ENCODE measurements around the gene PLET1. TPM values are rescaled to one million over a fixed set of nuclear protein-coding genes. Genes with fewer than 3 reads are reported as not detected.
A peak's percentile ranks its signal among the peaks of the same experiment; 100 is the strongest.

Gene PLET1
- total RNA-seq (not detected), polyA plus RNA-seq (not detected)

GRCh38 chr11:112260490-112260889, at the start of gene PLET1:
Gene PLET1, minus strand, starts transcription at chr11:112260860. Its CDS starts 271 bp downstream, at chr11:112260589.
- no peak within 1 kb of the TSS for H3K27ac Mint-ChIP-seq
- no peak within 1 kb of the TSS for H3K4me3 Mint-ChIP-seq
- Histone ChIP-seq H3K9me3 (ENCODE audit: low read length) (no peaks in the 10 kb centered on the region), H3K27me3 (ENCODE audit: insufficient read depth, low read length, poor library complexity, severe bottlenecking) (no peaks in the 10 kb centered on the region), H3K27ac (ENCODE audit: low read depth, low read length) (no peak within 1 kb of the TSS), H3K36me3 (ENCODE audit: insufficient read depth, low read length) (no peaks in the 10 kb centered on the region), H3K4me3 (ENCODE audit: low read length) (no peak within 1 kb of the TSS), H3K4me1 (ENCODE audit: insufficient read depth, low read length) (no peaks in the 10 kb centered on the region)
- ChIA-PET CTCF (interaction anchor here (2.6 kb wide), 1 partner anchor 20 kb away, joined by 7 read pairs; no protein-coding TSS in a partner anchor), POLR2A (no interaction called here)
- H3K27me3 Mint-ChIP-seq = no peaks in the 10 kb centered on the region
- no peaks in the 10 kb centered on the region for H3K9me3 Mint-ChIP-seq
- peaks cover 0 to 3% (median 2%) of the 10 kb centered on the region in 3 donors for H3K36me3 Mint-ChIP-seq
- DNase-seq = no peak
- no peaks in the 10 kb centered on the region for H3K4me1 Mint-ChIP-seq

- POLR2A ChIA-PET = no interaction called here
- H3K4me1 ChIP-seq (ENCODE audit: insufficient read depth, low read length) = no peaks in the 10 kb centered on the region
- CTCF ChIA-PET = no interaction called here
- no peak for DNase-seq
- Mint-ChIP-seq H3K27me3 (peaks cover 0 to 3% of the 10 kb centered on the region in 2 donors), H3K36me3 (peaks cover 0 to 11% (median 0%) of the 10 kb centered on the region in 3 donors), H3K27ac (no peak overlapping the region), H3K4me3 (no peak overlapping the region), H3K4me1 (no peaks in the 10 kb centered on the region), H3K9me3 (peaks cover 0 to 5% (median 0%) of the 10 kb centered on the region in 5 donors)
- H3K27me3 ChIP-seq (ENCODE audit: insufficient read depth, low read length, poor library complexity, severe bottlenecking) = no peaks in the 10 kb centered on the region
- no peaks in the 10 kb centered on the region for H3K36me3 ChIP-seq (ENCODE audit: insufficient read depth, low read length)
- H3K27ac ChIP-seq (ENCODE audit: low read depth, low read length) = no peak overlapping the region
- no peak overlapping the region for H3K4me3 ChIP-seq (ENCODE audit: low read length)
- H3K9me3 ChIP-seq (ENCODE audit: low read length) = no peaks in the 10 kb centered on the region
These were observed 49.8 kb upstream of the PLET1 start for GRCh38 chr11:112310419-112310818.

- Mint-ChIP-seq H3K9me3 (peaks cover 0 to 5% (median 0%) of the 10 kb centered on the region in 5 donors), H3K4me3 (no peak overlapping the region), H3K27ac (no peak overlapping the region), H3K4me1 (no peaks in the 10 kb centered on the region), H3K27me3 (peaks cover 0 to 3% of the 10 kb centered on the region in 2 donors), H3K36me3 (peaks cover 0 to 11% (median 0%) of the 10 kb centered on the region in 3 donors)
- no peaks in the 10 kb centered on the region for H3K27me3 ChIP-seq (ENCODE audit: insufficient read depth, low read length, poor library complexity, severe bottlenecking)
- H3K9me3 ChIP-seq (ENCODE audit: low read length) = no peaks in the 10 kb centered on the region
- DNase-seq = no peak
- H3K27ac ChIP-seq (ENCODE audit: low read depth, low read length) = no peak overlapping the region
- H3K4me1 ChIP-seq (ENCODE audit: insufficient read depth, low read length) = no peaks in the 10 kb centered on the region
- ChIA-PET POLR2A (no interaction called here), CTCF (no interaction called here)
- H3K36me3 ChIP-seq (ENCODE audit: insufficient read depth, low read length) = no peaks in the 10 kb centered on the region
- no peak overlapping the region for H3K4me3 ChIP-seq (ENCODE audit: low read length)
These were observed 48.0 kb upstream of the PLET1 start for GRCh38 chr11:112308651-112309050.

GRCh38 chr11:112307616-112308015, 47.0 kb upstream of the PLET1 start:
- Mint-ChIP-seq H3K36me3 (peaks cover 0 to 14% (median 0%) of the 10 kb centered on the region in 3 donors), H3K9me3 (peaks cover 0 to 5% (median 0%) of the 10 kb centered on the region in 5 donors), H3K27ac (no peak overlapping the region), H3K27me3 (peaks cover 0 to 3% of the 10 kb centered on the region in 2 donors), H3K4me1 (no peaks in the 10 kb centered on the region), H3K4me3 (no peak overlapping the region)
- ChIA-PET CTCF (no interaction called here), POLR2A (no interaction called here)
- no peak overlapping the region for H3K27ac ChIP-seq (ENCODE audit: low read depth, low read length)
- no peaks in the 10 kb centered on the region for H3K9me3 ChIP-seq (ENCODE audit: low read length)
- no peak overlapping the region for H3K4me3 ChIP-seq (ENCODE audit: low read length)
- H3K36me3 ChIP-seq (ENCODE audit: insufficient read depth, low read length) = no peaks in the 10 kb centered on the region
- H3K4me1 ChIP-seq (ENCODE audit: insufficient read depth, low read length) = no peaks in the 10 kb centered on the region
- H3K27me3 ChIP-seq (ENCODE audit: insufficient read depth, low read length, poor library complexity, severe bottlenecking) = no peaks in the 10 kb centered on the region
- DNase-seq = no peak

- peaks cover 0 to 3% of the 10 kb centered on the region in 2 donors for H3K27me3 Mint-ChIP-seq
- Histone ChIP-seq H3K27me3 (ENCODE audit: insufficient read depth, low read length, poor library complexity, severe bottlenecking) (no peaks in the 10 kb centered on the region), H3K36me3 (ENCODE audit: insufficient read depth, low read length) (no peaks in the 10 kb centered on the region), H3K9me3 (ENCODE audit: low read length) (no peaks in the 10 kb centered on the region), H3K27ac (ENCODE audit: low read depth, low read length) (no peak overlapping the region), H3K4me3 (ENCODE audit: low read length) (no peak overlapping the region), H3K4me1 (ENCODE audit: insufficient read depth, low read length) (no peaks in the 10 kb centered on the region)
- DNase-seq = no peak
- ChIA-PET POLR2A (no interaction called here), CTCF (no interaction called here)
- peak overlapping the region in 1 of 8 donors; percentile 44 for H3K27ac Mint-ChIP-seq
- peaks cover 0 to 5% (median 0%) of the 10 kb centered on the region in 5 donors for H3K9me3 Mint-ChIP-seq
- H3K36me3 Mint-ChIP-seq = peaks cover 0 to 14% (median 0%) of the 10 kb centered on the region in 3 donors
- H3K4me3 Mint-ChIP-seq = no peak overlapping the region
- H3K4me1 Mint-ChIP-seq = no peaks in the 10 kb centered on the region
These were observed 45.6 kb upstream of the PLET1 start for GRCh38 chr11:112306230-112306629.

GRCh38 chr11:112304914-112305313, 44.3 kb upstream of the PLET1 start:
- Histone ChIP-seq H3K27ac (ENCODE audit: low read depth, low read length) (no peak overlapping the region), H3K36me3 (ENCODE audit: insufficient read depth, low read length) (no peaks in the 10 kb centered on the region), H3K4me3 (ENCODE audit: low read length) (no peak overlapping the region), H3K9me3 (ENCODE audit: low read length) (no peaks in the 10 kb centered on the region), H3K27me3 (ENCODE audit: insufficient read depth, low read length, poor library complexity, severe bottlenecking) (no peaks in the 10 kb centered on the region), H3K4me1 (ENCODE audit: insufficient read depth, low read length) (no peaks in the 10 kb centered on the region)
- ChIA-PET CTCF (no interaction called here), POLR2A (no interaction called here)
- Mint-ChIP-seq H3K27me3 (peaks cover 0 to 3% of the 10 kb centered on the region in 2 donors), H3K36me3 (peaks cover 0 to 14% (median 0%) of the 10 kb centered on the region in 3 donors), H3K27ac (peak overlapping the region in 2 of 8 donors; percentile 25 to 44), H3K4me3 (no peak overlapping the region), H3K4me1 (no peaks in the 10 kb centered on the region), H3K9me3 (peaks cover 0 to 5% (median 0%) of the 10 kb centered on the region in 5 donors)
- no peak for DNase-seq

GRCh38 chr11:112303616-112304015, 43.0 kb upstream of the PLET1 start:
- POLR2A ChIA-PET = no interaction called here

GRCh38 chr11:112302226-112302868, 41.7 kb upstream of the PLET1 start:
- DNase-seq = no peak
- Histone ChIP-seq H3K9me3 (ENCODE audit: low read length) (no peaks in the 10 kb centered on the region), H3K27ac (ENCODE audit: low read depth, low read length) (no peak overlapping the region), H3K4me3 (ENCODE audit: low read length) (no peak overlapping the region), H3K36me3 (ENCODE audit: insufficient read depth, low read length) (no peaks in the 10 kb centered on the region), H3K4me1 (ENCODE audit: insufficient read depth, low read length) (peaks cover 17% of the 10 kb centered on the region), H3K27me3 (ENCODE audit: insufficient read depth, low read length, poor library complexity, severe bottlenecking) (no peaks in the 10 kb centered on the region)
- peaks cover 0 to 3% of the 10 kb centered on the region in 2 donors for H3K27me3 Mint-ChIP-seq
- no peak overlapping the region for H3K27ac Mint-ChIP-seq
- peaks cover 7 to 17% (median 8%) of the 10 kb centered on the region in 3 donors for H3K4me1 Mint-ChIP-seq
- H3K9me3 Mint-ChIP-seq = no peaks in the 10 kb centered on the region
- peaks cover 0 to 3% (median 2%) of the 10 kb centered on the region in 3 donors for H3K36me3 Mint-ChIP-seq
- ChIA-PET CTCF (interaction anchor here (1.0 kb wide), 1 partner anchor 987 kb away, joined by 3 read pairs; no protein-coding TSS in a partner anchor), POLR2A (no interaction called here)
- H3K4me3 Mint-ChIP-seq = no peak overlapping the region

More at GRCh38 chr11:112303616-112304015, 43.0 kb upstream of the PLET1 start:
- peaks cover 0 to 4% (median 0%) of the 10 kb centered on the region in 3 donors for H3K4me1 Mint-ChIP-seq
- H3K9me3 Mint-ChIP-seq = peaks cover 0 to 5% (median 0%) of the 10 kb centered on the region in 5 donors
- peak overlapping the region in 1 of 8 donors; percentile 34 for H3K27ac Mint-ChIP-seq
- H3K4me3 Mint-ChIP-seq = no peak overlapping the region
- Histone ChIP-seq H3K4me1 (ENCODE audit: insufficient read depth, low read length) (peaks cover 4% of the 10 kb centered on the region), H3K4me3 (ENCODE audit: low read length) (no peak overlapping the region), H3K27ac (ENCODE audit: low read depth, low read length) (no peak overlapping the region), H3K27me3 (ENCODE audit: insufficient read depth, low read length, poor library complexity, severe bottlenecking) (no peaks in the 10 kb centered on the region), H3K36me3 (ENCODE audit: insufficient read depth, low read length) (no peaks in the 10 kb centered on the region), H3K9me3 (ENCODE audit: low read length) (no peaks in the 10 kb centered on the region)
- no peak for DNase-seq
- CTCF ChIA-PET = no interaction called here
- H3K36me3 Mint-ChIP-seq = peaks cover 0 to 10% (median 2%) of the 10 kb centered on the region in 3 donors
- H3K27me3 Mint-ChIP-seq = peaks cover 0 to 3% of the 10 kb centered on the region in 2 donors

Measured in CD8-positive, alpha-beta memory T cell (primary cell).